Measurements from ENCODE around the gene VPS36.

- TF ChIP-seq POLR2A (IDR thresholded peaks at IDR 0.05) (no peak), CTCF (IDR thresholded peaks at IDR 0.05) (no peak)
Observed at GRCh38 chr13:52371736-52372247, 78.6 kb downstream of the VPS36 start.

Data from thyroid gland (tissue), 4 donors.